GM21515 (cell line): ENCODE data around the gene CACNA1C.

Experiments
- ATAC-seq: cut with Tn5 transposase; IDR thresholded peaks from one replicate; pipeline ENCODE4 v1.9.1; 2021; ENCODE audit not compliant: unreplicated experiment

CACNA1C gene

GRCh38 chr12:2034633-2035430 lies 18.0 kb upstream of the CACNA1C start:
- peak; percentile 78 for ATAC-seq

GRCh38 chr12:2035431-2036055 lies 17.2 kb upstream of the CACNA1C start:
- ATAC-seq, result peak; percentile 13

GRCh38 chr12:2039034-2039433 lies 13.8 kb upstream of the CACNA1C start:
- no peak for ATAC-seq

- no peak for ATAC-seq
Measured at GRCh38 chr12:2043054-2043453, 9.7 kb upstream of the CACNA1C start.

DNA sequence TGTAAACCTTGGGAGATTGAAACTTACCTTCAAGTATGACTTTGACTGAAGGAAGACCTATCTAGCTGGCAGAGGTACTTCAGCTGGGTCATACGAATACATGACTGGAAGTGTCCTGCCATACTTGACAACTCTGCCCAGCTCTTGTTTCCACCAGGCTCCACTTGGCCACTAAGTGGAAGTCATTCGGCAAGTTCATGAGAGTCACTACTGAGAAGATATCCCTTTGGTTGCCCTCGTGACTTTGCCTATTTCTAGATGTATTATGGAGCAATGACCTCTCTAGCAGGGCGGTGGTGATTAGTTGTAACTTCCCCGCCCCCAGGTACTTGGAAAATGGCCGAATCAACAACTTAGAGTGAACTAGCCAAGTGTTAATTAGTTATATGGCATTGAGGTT lies 8.6 kb upstream of the CACNA1C start:
- ATAC-seq, result no peak

GRCh38 chr12:2046957-2047356 lies 5.8 kb upstream of the CACNA1C start:
- ATAC-seq, result no peak

- ATAC-seq, result no peak
Measured at GRCh38 chr12:2047752-2048151, 5.0 kb upstream of the CACNA1C start.

DNA sequence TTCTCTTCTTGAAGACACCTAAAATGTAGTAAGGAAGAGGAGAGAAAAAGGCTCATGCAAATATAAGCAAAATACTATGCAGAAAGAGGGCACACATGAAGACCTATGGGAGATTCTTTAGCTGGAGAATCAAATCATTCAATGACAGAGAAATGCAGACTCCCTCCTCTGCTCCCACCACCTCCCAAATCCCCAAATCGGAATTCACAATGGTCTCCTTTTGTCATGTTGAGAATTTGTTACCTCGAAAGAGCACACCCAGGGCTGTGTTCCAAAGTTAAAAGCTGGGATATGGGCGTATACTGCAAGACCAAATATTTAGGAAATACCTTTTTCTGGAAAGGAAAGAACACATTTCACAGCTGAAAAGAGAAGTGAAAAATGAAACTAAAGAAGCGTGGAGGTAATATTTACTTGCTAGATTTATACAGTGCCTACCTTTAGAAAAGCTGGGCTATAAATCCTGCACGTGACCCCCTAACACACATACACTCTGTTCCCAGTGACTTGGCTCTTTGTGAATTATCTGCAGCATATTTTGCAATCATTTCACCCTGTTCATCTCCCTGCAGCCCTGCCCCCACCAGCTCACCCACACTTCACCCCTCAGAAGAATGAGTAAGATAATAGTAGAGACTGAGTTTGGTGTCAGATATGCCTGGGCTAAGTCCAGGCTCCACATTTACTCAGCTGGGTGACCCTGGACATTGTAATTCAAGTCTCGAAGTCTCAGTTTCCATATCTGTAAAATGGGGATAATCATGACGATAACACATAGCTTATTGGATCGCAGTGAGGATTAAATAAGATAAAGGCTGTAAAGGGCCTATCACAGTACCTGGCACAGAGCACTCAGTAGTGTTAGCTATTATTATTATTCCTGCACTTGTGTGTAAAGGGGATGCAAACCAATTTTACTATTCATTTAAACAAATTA lies 2.9 kb upstream of the CACNA1C start:
- no peak for ATAC-seq

- no peak for ATAC-seq
Measured at GRCh38 chr12:2051700-2052621, 826 bp upstream of the CACNA1C start.

- no peak for ATAC-seq
Measured at GRCh38 chr12:2053691-2054090, 904 bp downstream of the CACNA1C start.

DNA sequence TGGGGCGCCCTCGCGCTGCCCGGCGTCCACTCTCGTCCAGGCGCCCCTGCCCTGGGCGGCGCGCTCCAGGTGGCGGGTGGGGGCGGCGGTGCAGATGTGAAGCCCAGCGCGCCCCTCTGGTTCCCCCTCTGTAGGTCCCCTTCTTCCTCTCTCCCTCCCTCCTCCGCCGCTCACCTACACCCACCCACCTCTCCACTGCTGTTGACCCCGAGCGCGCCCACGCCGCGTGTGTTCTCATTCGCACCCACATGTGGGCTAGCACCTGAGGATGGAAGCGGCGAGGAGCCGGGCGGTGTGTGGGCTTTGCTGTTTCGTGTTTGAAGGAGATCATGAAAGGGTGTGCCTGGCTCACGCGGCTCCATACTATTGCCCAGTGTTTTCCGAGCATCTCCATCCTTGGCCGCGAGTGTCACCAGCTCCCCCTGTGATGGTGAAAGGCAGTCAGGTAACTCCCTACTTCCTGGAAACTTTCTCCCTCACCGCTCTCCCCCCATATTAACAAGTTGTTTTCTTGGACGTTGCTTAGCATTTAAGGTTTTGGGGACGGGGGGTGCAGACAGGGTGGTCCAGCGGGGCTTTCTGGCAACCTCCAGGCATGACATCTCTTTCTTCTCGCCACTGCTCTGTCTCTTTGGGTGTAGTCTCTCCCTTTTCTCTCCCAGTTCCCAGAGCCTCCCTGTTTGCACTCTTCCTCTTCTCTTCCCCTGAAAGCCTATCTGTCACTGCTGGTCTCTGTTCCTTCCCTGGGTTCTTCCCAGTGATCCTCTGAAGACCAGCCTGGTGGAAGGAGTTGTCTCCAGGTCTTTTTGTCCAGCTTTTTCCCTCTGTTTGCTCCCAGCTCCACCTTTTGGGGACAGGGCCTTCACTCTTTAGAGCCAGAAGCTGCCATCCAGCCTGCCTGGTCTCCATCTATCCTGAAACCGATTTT lies 1.6 kb downstream of the CACNA1C start:
- ATAC-seq, result no peak

GRCh38 chr12:2057041-2057794 lies 4.4 kb downstream of the CACNA1C start:
- no peak for ATAC-seq

DNA sequence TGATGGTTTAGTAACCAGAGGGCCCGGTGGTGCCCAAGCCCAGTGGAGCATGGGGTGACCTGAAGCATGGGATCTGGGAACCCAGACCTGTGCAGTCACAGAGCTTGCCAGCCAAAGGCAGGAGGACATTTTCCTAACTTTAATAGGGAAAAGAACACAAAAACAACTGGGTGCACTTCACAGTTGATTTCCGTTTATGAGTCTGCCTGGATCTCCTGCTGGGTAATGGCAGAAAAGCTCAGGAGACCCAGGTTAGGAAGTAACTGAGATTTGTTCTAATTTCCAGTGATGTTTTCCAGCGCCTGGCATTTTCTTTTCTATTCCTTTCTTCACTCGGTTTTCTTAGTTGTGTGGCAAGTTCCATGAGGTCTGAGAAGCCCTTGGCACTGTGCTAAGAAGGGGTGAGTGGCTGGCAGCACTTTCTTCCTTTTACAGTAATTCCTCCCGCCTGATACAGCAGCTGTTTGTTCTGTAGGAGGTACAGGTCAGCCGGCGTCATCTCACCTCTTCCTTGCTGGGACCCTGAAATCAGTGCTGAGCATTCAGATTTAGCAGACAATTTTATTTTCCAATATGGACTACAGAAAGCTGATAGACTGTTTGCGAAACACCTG lies 5.1 kb downstream of the CACNA1C start:
- ATAC-seq, result no peak

DNA sequence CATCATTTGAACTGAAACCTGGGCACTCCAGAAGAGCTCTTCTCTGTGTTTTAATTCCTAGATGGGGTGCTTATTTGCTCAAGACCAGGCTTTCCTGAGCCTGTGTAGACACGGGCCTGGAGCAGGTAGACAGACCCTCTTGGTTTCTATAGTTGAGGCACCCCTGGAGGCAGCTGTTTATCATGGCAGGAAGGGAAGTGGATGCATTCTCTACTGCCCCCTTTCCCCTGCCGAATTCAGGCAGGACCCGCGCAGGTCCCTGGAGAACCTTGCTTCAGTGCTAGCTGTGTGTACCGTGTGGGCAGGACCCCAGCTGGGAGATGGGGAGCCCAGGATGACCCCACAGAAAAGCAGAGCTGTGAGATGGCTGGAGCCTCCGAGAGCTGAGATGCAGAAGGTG lies 6.0 kb downstream of the CACNA1C start:
- no peak for ATAC-seq

DNA sequence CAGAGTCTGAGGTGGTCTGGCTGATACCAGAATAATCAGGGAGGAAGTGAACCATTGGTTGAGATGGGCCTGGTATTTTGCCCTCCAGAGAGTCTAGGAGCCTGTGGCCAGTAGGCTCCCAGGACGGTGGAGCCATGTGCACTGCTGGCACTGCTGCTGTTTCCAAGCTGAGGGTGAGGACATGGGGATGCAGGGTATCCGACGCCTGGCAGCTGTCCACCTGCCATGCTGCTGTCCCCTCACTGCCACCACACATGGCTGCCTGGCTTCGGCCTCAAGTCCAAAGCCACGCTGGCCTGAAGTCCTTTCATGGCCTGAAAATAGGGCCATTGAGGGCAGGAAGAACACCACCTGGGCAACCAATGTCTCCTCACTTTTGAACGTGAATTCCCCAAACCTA lies 8.6 kb downstream of the CACNA1C start:
- no peak for ATAC-seq

DNA sequence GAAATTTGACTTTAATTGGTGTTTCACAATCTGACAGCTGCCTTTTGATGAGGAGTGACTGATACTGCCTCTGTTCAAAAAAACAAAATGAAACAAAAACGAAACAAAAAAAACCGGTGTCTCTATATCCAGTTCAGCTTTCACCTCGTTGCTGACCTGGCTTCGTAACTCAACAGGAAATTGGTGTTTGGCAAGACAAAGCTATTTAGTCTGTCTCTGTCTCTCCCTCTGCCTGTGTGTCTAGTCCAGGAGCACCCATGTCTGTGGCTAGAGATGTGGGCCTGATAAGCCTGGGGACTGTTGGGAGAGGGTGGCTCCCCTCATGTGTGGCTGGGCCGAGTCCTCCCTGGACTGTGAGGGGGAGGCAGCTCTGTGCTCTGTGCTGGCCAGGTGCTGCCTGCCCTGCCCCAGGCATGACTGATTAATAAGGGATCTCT lies 11.3 kb downstream of the CACNA1C start:
- no peak for ATAC-seq

- ATAC-seq, result no peak
Measured at GRCh38 chr12:2068653-2069052, 15.9 kb downstream of the CACNA1C start.

- ATAC-seq, result no peak
Measured at GRCh38 chr12:2070440-2071045, 17.8 kb downstream of the CACNA1C start.
